ENCODE results near the gene ABCG5.

Gene ABCG5

DNA sequence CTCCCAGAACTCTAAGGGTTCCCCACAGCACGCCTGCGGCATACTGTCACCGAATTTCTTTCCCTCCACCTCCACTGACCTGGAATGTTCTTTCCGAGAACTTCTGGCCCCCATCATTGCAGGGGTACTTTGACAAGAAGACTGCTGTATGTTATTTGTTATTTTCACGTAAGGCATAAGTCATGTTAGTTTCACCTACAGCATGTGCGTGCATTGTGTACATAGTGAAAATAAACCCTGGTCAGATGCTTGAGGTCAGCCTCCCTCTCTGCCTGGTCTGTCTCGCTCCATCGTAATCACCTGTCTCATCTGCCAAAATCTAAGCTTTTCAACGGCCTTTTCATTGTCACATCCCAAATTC, 4.2 kb upstream of the ABCG5 start:
- DNase-seq (ENCODE audit: low read depth, low spot score): no peak

- DNase-seq (ENCODE audit: low read depth, low spot score): no peak
Observed at GRCh38 chr2:43841949-43842865, 3.6 kb upstream of the ABCG5 start.

DNA sequence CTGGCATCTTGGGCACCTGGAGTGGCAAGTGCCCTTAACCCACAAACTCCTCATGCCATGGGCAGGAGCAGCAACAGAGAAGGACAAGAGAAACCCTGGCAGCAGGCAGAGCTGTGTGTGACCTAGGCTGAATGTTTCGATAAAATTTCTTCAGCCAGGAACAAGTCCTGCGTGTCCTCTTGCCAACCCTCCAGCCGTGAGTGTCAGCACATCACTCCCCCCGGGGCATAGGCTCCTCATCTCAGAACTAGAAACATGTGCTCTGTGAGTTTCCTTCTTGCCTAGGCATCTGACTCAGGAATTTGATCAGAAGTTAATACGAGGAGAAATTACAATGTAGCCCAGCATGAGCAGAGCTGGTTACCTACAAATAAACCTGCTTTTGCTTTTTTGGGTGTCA, 2.3 kb upstream of the ABCG5 start:
- DNase-seq (ENCODE audit: low read depth, low spot score): no peak

DNA sequence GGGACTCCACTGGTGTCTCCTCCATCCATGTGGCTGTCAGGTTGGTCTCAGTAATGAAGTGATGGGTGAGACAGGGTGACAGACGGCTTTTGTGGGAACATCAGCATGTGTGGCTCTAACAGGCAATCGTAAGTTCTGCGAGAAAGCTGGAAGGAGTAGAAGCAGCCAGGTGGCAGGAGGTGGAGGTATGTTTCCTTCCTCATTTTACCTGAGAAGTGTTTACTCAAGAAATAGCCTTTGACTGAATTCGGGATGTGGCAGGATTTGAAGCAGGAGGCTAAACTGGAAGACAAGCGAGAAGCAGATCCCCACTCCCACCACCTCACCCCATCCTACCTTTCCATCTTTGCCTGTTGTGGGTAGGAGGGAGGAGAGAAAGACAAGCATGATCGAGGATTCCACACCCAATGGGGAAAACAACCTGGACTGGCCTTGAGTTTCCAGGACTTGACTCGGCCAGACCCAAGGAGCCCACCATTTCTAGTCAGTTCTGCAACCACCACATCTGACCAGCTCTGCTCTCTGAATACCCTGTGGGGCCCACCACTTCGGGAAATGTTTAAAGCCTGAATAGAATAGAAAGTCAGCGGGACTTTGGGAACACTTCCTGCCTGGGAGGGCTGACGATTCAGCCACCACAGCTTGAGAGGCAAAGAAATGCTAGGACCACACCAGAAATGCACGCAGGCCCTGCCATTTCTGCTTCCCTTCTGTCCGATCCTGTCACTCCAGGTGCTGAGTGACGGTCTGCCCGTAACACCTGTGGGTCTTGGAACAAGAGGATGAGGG, 1.3 kb upstream of the ABCG5 start:
- no peak for DNase-seq (ENCODE audit: low read depth, low spot score)

DNA sequence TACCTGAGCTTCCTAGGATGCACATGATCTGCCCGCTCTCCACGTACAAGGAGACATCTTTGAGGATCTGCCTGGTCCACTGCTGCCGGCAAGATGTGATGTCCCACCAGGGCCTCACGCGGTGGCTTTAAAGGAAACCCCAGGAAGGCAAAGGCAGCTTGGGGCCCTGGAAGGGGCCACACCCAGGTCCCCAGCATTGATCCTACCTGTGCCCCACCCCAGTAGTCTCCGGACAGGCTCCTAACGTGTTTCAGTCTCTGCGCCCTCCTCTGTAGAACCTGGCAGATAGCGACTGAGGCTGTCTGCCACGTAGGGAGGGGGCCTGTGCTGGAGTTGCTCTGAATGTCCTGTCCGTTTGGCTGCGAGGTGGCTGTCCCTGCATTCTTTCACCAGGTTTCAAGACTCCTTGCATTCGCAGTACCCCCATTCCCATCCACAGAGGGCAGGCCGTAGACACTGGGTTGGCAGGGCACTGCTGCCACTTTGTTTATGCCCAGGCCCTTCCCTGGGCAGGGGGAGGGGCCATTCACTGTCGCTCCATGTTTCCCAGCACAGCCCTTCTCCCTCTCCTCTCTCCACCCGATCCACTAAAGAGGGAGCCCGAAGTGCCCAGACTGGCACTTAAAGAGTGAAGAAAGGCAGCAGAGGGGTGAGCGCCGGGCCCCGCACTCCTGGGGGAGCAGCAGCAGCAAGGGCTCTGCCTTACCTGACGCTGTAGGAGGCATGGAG, 644 bp downstream of the ABCG5 start:
- no peak for DNase-seq (ENCODE audit: low read depth, low spot score)

- DNase-seq (ENCODE audit: low read depth, low spot score): no peak
Observed at GRCh38 chr2:43837033-43837432, 1.6 kb downstream of the ABCG5 start.

DNA sequence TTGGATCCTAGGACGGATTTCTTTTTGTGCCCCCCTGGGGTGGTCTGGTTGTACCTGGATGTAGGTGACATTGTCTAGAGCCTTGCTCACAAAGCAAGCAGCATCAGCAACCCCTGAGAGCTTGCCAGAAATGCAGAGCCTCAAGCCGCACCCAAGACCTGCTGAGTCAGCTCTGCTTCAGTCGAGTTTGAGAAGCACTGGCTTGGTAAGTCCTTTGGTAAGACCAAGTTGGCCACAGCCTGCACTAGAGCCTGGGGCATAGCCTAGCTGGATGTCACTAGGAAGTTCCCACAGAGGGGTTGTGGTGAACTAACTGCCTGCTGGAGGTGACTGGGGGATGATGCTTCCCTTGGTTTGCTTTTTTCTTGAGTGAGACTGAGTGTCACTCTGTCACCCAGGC, 6.2 kb downstream of the ABCG5 start:
- no peak for DNase-seq (ENCODE audit: low read depth, low spot score)

DNA sequence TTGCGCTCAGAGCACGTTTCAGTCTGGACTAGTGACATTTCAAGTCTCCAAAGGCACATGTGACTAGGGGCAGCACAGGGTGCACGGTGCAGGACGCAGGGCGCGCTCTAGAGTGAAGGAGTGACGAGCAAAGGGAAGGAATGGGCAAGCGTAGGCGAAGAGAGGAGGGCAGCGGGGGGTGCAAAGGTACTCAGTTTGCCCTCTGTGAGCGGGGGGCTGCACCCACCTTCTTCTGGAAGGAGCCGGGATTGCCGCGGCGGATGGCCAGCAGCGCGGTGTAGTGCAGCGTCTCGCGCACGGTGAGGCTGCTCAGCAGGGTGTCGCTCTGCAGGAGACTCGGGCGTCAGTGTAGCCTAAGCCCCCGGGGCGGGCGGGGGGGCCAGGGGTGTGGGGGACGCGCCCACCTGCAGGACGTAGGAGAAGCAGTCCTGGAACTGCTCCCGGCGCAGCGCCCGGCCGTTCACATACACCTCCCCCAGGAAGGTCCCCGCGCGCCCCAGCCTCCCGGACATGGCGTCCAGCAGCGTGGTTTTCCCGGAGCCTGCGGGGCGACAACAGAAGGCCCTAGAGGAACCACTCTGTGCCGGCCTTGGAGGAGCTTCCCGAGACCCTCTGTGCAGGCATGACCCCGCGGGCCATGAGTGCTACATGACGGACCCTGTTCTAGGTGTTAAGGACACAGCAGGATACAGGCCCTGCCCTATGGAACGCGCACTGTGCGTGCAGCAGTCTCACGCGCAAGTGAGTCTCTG, 6.9 kb downstream of the ABCG5 start:
- DNase-seq (ENCODE audit: low read depth, low spot score): no peak

DNA sequence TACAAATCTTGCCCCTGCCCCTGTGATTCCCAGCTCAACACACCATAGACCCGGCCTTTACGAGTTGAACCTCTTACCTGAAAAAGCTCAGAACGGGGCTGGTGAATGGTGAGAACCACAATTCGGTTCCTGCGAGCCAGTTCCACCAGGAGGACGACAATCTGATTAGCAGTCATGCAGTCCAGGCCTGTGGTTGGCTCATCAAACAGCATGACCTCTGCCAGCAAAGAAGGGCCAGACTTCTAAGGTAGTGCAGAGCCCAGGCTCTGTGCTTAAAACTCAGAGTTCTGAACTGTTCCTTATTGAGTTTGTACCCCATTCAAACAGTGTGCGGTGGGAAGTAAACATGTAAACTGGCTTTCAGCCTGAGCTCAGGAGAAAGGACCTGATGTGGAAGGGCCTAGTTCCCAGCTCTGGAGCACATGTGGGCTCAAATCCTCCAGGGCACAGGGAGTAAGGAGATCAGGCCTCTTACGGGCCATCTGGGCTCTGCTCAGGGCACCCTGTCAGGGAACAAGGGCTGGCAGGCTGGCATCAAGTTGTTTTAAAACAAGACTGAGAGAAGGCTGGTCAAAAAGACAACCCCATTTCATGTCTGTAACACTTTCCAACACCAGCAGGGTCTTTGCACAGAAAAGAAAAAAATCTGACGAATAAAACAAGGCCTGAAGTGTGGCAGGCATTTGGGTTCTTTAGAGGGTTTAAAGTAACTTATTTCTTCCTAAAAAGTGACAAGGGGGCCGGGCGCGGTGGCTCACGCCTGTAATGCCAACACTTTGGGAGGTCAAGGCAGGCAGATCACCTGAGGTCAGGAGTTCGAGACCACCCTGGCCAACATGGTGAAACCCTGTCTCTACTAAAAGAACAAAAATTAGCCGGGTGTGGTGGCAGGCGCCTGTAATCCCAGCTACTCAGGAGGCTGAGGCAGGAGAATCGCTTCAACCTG, 12.1 kb downstream of the ABCG5 start:
- no peak for DNase-seq (ENCODE audit: low read depth, low spot score)

GRCh38 chr2:43825841-43826240, 12.8 kb downstream of the ABCG5 start:
- no peak for DNase-seq (ENCODE audit: low read depth, low spot score)

GRCh38 chr2:43824951-43825493, 13.6 kb downstream of the ABCG5 start:
- no peak for DNase-seq (ENCODE audit: low read depth, low spot score)

- DNase-seq (ENCODE audit: low read depth, low spot score): no peak
Observed at GRCh38 chr2:43824512-43824911, 14.1 kb downstream of the ABCG5 start.

GRCh38 chr2:43823751-43824150, 14.9 kb downstream of the ABCG5 start:
- no peak for DNase-seq (ENCODE audit: low read depth, low spot score)

DNA sequence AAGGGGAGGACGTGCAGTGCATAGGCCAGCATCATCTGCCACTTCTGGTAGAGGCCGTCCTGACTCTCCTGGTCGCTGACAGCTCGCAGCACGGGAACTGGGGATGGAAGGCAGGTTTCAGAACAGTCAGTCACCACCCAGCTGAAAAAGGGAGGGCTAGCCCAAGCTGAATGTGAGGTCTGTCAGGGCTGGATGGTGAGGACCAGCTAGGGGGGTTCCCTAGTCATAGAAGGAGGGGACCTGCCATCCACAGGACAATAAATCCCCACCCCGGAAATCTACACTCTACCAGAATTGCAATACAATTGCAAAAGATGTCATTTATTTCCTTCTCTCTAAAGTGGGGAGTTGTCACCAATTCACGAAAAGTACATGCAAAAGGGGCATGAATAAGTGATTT, 15.8 kb downstream of the ABCG5 start:
- no peak for DNase-seq (ENCODE audit: low read depth, low spot score)

- DNase-seq (ENCODE audit: low read depth, low spot score): no peak
Observed at GRCh38 chr2:43819491-43820163, 19.0 kb downstream of the ABCG5 start.

GRCh38 chr2:43818761-43819160, 19.9 kb downstream of the ABCG5 start:
- DNase-seq (ENCODE audit: low read depth, low spot score): no peak

GRCh38 chr2:43814711-43815110, 23.9 kb downstream of the ABCG5 start:
- no peak for DNase-seq (ENCODE audit: low read depth, low spot score)

- DNase-seq (ENCODE audit: low read depth, low spot score): no peak
Observed at GRCh38 chr2:43812947-43813346, 25.7 kb downstream of the ABCG5 start.

- no peak for DNase-seq (ENCODE audit: low read depth, low spot score)
Observed at GRCh38 chr2:43812006-43812405, 26.6 kb downstream of the ABCG5 start.

DNA sequence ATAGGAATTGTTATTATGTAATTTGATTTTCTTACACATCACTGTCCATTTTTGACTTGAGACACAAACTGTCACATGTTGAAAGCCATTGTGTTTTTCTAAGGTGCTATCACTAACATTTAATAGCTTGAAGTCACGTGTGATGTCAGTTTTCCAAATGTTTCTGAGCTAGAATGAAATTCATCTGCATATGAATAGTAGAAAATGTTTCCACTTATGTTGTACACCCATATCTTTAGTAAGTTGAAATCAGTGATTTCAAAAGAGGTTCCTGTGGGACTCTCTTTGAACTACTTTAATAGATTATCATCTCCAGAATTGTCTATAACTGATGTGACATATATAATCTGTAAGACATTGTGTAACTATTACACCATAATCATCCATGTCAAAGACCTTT, 27.8 kb downstream of the ABCG5 start:
- no peak for DNase-seq (ENCODE audit: low read depth, low spot score)

Data from activated CD4-positive, CD25-positive, alpha-beta regulatory T cell treated with anti-CD3 and anti-CD28 coated beads, Interleukin-2, amount 50 U/mL, for 16 hours (primary cell).